Loucy (cell line): Measurements from ENCODE around the gene MRPL19.
"Not testable (repeated sequence)": the region's sequence is repeated elsewhere in the genome, so short reads cannot be mapped to it uniquely, and the experiment has no call there.

Source experiments
- H2AFZ ChIP-seq: fragments of 200-600 bp; sonication (generic); 2 replicates; pipeline ENCODE4 v1.6.0; 2016; ENCODE audit warnings: antibody characterized with exemption, mild to moderate bottlenecking, low read length, moderate library complexity
- H3F3A ChIP-seq: fragments of 200-600 bp; 2 replicates; pipeline ENCODE4 v1.6.0; 2016; ENCODE audit warnings: antibody characterized with exemption, low read depth, mild to moderate bottlenecking
- H3K27me3 ChIP-seq: fragments of 200-600 bp; sonication (generic); 2 replicates; pipeline ENCODE4 v1.6.1; 2014; ENCODE audit warnings: low read length, mild to moderate bottlenecking; ENCODE audit not compliant: insufficient read depth, poor library complexity, severe bottlenecking
- H3K36me3 ChIP-seq: fragments of 200-600 bp; sonication (generic); 2 replicates; pipeline ENCODE4 v1.6.1; 2016; ENCODE audit warnings: low read length; ENCODE audit not compliant: insufficient read depth
- H3K4me1 ChIP-seq: fragments of 200-600 bp; sonication (generic); 2 replicates; pipeline ENCODE4 v1.5.1; 2014; ENCODE audit warnings: low read length, mild to moderate bottlenecking; ENCODE audit not compliant: insufficient read depth, poor library complexity, severe bottlenecking
- H3K4me2 ChIP-seq: fragments of 200-600 bp; sonication (generic); 2 replicates; pipeline ENCODE4 v1.6.0; 2014; ENCODE audit warnings: antibody characterized with exemption, low read length, low read depth, mild to moderate bottlenecking; ENCODE audit not compliant: poor library complexity, severe bottlenecking
- H3K4me3 ChIP-seq: fragments of 200-600 bp; sonication (generic); 2 replicates; pipeline ENCODE4 v1.5.1; 2014; ENCODE audit warnings: low read length, mild to moderate bottlenecking, mixed read lengths; ENCODE audit not compliant: poor library complexity, severe bottlenecking
- H3K79me2 ChIP-seq: fragments of 200-600 bp; sonication (generic); 2 replicates; pipeline ENCODE4 v1.6.1; 2014; ENCODE audit warnings: low read length; ENCODE audit not compliant: insufficient read depth
- H3K9ac ChIP-seq: fragments of 200-600 bp; sonication (generic); 2 replicates; pipeline ENCODE4 v1.6.0; 2014; ENCODE audit warnings: mild to moderate bottlenecking, low read depth, low read length, moderate library complexity; ENCODE audit not compliant: poor library complexity, severe bottlenecking
- H3K9me2 ChIP-seq: fragments of 200-600 bp; sonication (generic); replicated peaks from 2 replicates; pipeline ENCODE4 v1.6.1; 2016; ENCODE audit warnings: low read depth, low read length, mixed read lengths
- H3K9me3 ChIP-seq: fragments of 200-600 bp; sonication (generic); 2 replicates; pipeline ENCODE4 v1.6.1; 2014; ENCODE audit warnings: mild to moderate bottlenecking, antibody characterized with exemption, low read length, low read depth; ENCODE audit not compliant: insufficient read depth
- H4K20me1 ChIP-seq: fragments of 200-600 bp; sonication (generic); 2 replicates; pipeline ENCODE4 v1.6.0; 2014; ENCODE audit warnings: antibody characterized with exemption, low read length, mild to moderate bottlenecking; ENCODE audit not compliant: insufficient read depth, poor library complexity, severe bottlenecking
- CTCF ChIP-seq: fragments of 200-600 bp; sonication (generic); conservative IDR thresholded peaks from 2 replicates; pipeline ENCODE4 v1.5.1; 2014; ENCODE audit warnings: mild to moderate bottlenecking, antibody characterized with exemption, low read length
- EZH2phosphoT487 ChIP-seq: fragments of 200-600 bp; IDR thresholded peaks from 2 replicates; pipeline ENCODE4 v1.6.1; 2018; ENCODE audit warnings: antibody characterized with exemption, mild to moderate bottlenecking, moderate library complexity, borderline replicate concordance

MRPL19 gene

GRCh38 chr2:75710220-75710576, 63.6 kb downstream of the MRPL19 start:
- H3K9me2 ChIP-seq: no peaks in the 10 kb centered on the region
- H4K20me1 ChIP-seq: no peaks in the 10 kb centered on the region
- H3F3A ChIP-seq: no peaks in the 10 kb centered on the region
- peak overlapping the region; percentile 73 for H3K4me3 ChIP-seq
- no peaks in the 10 kb centered on the region for H3K9me3 ChIP-seq
- H3K27me3 ChIP-seq: no peaks in the 10 kb centered on the region
- peak overlapping the region; percentile 70 for H2AFZ ChIP-seq
- TF ChIP-seq CTCF (no peak), EZH2phosphoT487 (no peak)
- H3K4me2 ChIP-seq: peak overlapping the region; percentile 91
- peaks cover 10% of the 10 kb centered on the region; the same call in 1 of the 2 replicates for H3K79me2 ChIP-seq
- peak overlapping the region; percentile 86 for H3K9ac ChIP-seq
- H3K36me3 ChIP-seq: no peaks in the 10 kb centered on the region
- H3K4me1 ChIP-seq: peaks cover 14% of the 10 kb centered on the region

GRCh38 chr2:75710577-75711253, 64.1 kb downstream of the MRPL19 start, which contains the start of gene GCFC2:
TSS of gene GCFC2 (minus strand) at chr2:75710915. CDS start at chr2:75710855, 60 bp downstream.
- Histone ChIP-seq H3K9me2 (no peaks in the 10 kb centered on the region), H3K4me3 (peak within 1 kb of the TSS; percentile 73), H3K4me2 (peak within 1 kb of the TSS; percentile 91), H3K79me2 (peaks cover 10% of the 10 kb centered on the region; the same call in 1 of the 2 replicates), H4K20me1 (no peaks in the 10 kb centered on the region), H3K36me3 (no peaks in the 10 kb centered on the region), H3F3A (no peaks in the 10 kb centered on the region), H2AFZ (peak within 1 kb of the TSS; percentile 70), H3K27me3 (no peaks in the 10 kb centered on the region), H3K4me1 (peaks cover 14% of the 10 kb centered on the region), H3K9me3 (no peaks in the 10 kb centered on the region), H3K9ac (peak within 1 kb of the TSS; percentile 86)
- no peak for TF ChIP-seq EZH2phosphoT487
- TF ChIP-seq CTCF: peak; percentile 26; the same call in 1 of the 2 replicates

GRCh38 chr2:75711590-75711989, 65.0 kb downstream of the MRPL19 start:
- not testable (repeated sequence) for H3K9ac ChIP-seq, H3K9me2 ChIP-seq, H3F3A ChIP-seq, H3K9me3 ChIP-seq, H3K27me3 ChIP-seq, H4K20me1 ChIP-seq, H3K36me3 ChIP-seq
- peaks cover 10% of the 10 kb centered on the region; the same call in 1 of the 2 replicates for H3K79me2 ChIP-seq
- H3K4me2 ChIP-seq: peak overlapping the region; percentile 91
- 0 out of 2 replicates have a peak overlapping the region, but pooled peaks have one; percentile 70 for H2AFZ ChIP-seq
- peak overlapping the region; percentile 73 for H3K4me3 ChIP-seq
- peaks cover 14% of the 10 kb centered on the region for H3K4me1 ChIP-seq

- H2AFZ ChIP-seq: no peak overlapping the region
Measured at GRCh38 chr2:75716406-75716805, 69.8 kb downstream of the MRPL19 start.

More at GRCh38 chr2:75716406-75716805, 69.8 kb downstream of the MRPL19 start:
- Histone ChIP-seq H4K20me1 (no peaks in the 10 kb centered on the region), H3K9ac (no peak overlapping the region), H3K9me3 (no peaks in the 10 kb centered on the region), H3K27me3 (no peaks in the 10 kb centered on the region), H3K36me3 (no peaks in the 10 kb centered on the region), H3K9me2 (no peaks in the 10 kb centered on the region), H3K4me2 (no peak overlapping the region), H3F3A (no peaks in the 10 kb centered on the region), H3K4me3 (no peak overlapping the region), H3K79me2 (no peaks in the 10 kb centered on the region), H3K4me1 (no peaks in the 10 kb centered on the region)
- TF ChIP-seq EZH2phosphoT487 (no peak), CTCF (peak; percentile 43)
